ENCODE data around the gene FRK.

Gene FRK

DNA sequence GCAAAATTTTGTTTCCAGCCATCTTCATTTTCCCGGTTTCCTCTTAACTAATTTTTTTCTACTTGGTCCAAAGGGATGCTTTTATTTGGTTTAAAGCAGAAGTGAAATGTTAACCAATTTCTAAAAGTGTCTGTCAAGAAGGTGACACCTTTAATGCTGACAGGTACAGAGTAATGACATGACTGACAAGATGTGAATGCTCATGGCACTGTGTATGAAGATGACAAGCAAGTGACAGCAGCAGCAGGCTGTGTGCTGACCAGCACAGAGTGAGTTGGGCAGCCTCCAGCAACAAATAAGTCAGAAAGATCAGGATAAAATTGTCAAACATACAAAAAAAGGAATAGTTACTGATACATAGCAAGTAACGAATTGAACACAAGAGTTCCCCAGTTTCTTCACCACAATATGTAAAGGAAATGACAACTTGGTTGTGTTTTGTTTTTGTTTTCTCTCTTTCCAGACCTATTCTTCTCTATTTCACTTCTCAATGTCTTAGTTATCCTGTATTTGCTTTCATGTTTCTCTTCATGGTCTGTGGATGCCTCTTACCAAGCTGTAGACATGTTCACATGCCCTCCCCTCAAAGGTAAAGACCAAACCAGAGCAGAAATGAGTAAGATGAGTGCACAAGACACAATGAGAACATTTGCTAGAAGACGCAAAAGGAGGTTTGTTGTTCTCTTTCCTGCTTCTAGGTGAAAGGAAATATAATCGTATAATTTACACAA lies 174.9 kb downstream of the FRK start:
- Histone ChIP-seq H3K27me3 (ENCODE audit: control insufficient read depth in 1 of 2, insufficient read depth in 2 of 2, low read length in 2 of 2) (no peaks in the 10 kb centered on the region), H3K4me1 (ENCODE audit: control insufficient read depth in 1 of 2, insufficient read depth in 2 of 2, low read length in 2 of 2) (no peaks in the 10 kb centered on the region), H3K27ac (ENCODE audit: low read depth, low read length) (no peak overlapping the region)

DNA sequence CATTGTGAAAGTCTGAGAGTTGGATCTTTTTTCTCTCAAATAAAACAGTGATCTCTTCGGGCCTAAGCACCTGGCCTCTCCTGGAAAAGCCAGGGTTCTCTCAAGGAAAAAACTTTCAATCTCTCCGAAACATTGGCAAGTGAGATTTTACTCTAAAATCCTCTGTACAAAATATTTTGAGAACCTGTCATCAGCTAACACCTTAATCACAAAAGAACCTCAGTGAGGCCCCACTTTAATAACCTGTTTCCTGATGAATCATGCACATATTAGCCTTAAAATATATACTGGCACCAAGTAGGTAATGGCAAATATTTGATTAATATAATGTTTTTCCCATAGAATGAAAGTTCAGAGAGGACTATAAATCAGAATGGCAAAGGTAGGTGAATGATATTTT lies 177.9 kb downstream of the FRK start:
- Histone ChIP-seq H3K4me1 (ENCODE audit: control insufficient read depth in 1 of 2, insufficient read depth in 2 of 2, low read length in 2 of 2) (no peaks in the 10 kb centered on the region), H3K9me3 (ENCODE audit: control insufficient read depth in 1 of 2, low read length in 2 of 2) (no peaks in the 10 kb centered on the region), H3K9ac (ENCODE audit: low read depth in 1 of 2, low read length in 2 of 2) (no peak overlapping the region), H3K27ac (ENCODE audit: low read depth, low read length) (no peak overlapping the region), H3K36me3 (ENCODE audit: control insufficient read depth in 1 of 2, insufficient read depth in 2 of 2, low read length in 2 of 2) (no peaks in the 10 kb centered on the region), H3K4me3 (ENCODE audit: low read depth in 1 of 2, low read length in 2 of 2) (no peak overlapping the region), H3K27me3 (ENCODE audit: control insufficient read depth in 1 of 2, insufficient read depth in 2 of 2, low read length in 2 of 2) (no peaks in the 10 kb centered on the region)

More for the DNA sequence above, 174.9 kb downstream of the FRK start:
- Histone ChIP-seq H3K36me3 (ENCODE audit: control insufficient read depth in 1 of 2, insufficient read depth in 2 of 2, low read length in 2 of 2) (no peaks in the 10 kb centered on the region), H3K9ac (ENCODE audit: low read depth in 1 of 2, low read length in 2 of 2) (no peak overlapping the region), H3K9me3 (ENCODE audit: control insufficient read depth in 1 of 2, low read length in 2 of 2) (no peaks in the 10 kb centered on the region), H3K4me3 (ENCODE audit: low read depth in 1 of 2, low read length in 2 of 2) (no peak overlapping the region)

DNA sequence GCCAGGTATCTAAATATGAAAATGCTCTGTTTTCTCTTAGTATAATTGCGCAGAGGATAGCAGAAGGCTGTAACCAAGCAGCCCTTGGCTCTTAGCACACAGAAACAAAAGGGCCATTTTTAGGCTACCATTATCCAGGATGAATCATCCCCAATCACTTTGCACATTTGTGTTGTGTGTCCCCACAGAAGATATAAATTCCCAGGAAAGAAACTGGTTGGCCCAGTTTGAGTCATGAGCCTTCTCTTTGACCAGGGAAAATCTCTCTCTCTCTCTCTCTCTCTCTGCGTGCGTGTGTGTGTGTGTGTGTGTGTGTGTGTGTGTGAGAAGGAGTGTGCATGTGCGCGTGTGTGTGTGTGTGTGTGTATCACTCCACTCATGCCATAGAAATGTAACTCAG lies 178.5 kb downstream of the FRK start:
- no peaks in the 10 kb centered on the region for H3K27me3 ChIP-seq (ENCODE audit: control insufficient read depth in 1 of 2, insufficient read depth in 2 of 2, low read length in 2 of 2)
- no peaks in the 10 kb centered on the region for H3K36me3 ChIP-seq (ENCODE audit: control insufficient read depth in 1 of 2, insufficient read depth in 2 of 2, low read length in 2 of 2)
- H3K27ac ChIP-seq (ENCODE audit: low read depth, low read length) = no peak overlapping the region
- H3K9ac ChIP-seq (ENCODE audit: low read depth in 1 of 2, low read length in 2 of 2) = no peak overlapping the region
- H3K4me1 ChIP-seq (ENCODE audit: control insufficient read depth in 1 of 2, insufficient read depth in 2 of 2, low read length in 2 of 2) = no peaks in the 10 kb centered on the region
- H3K9me3 ChIP-seq (ENCODE audit: control insufficient read depth in 1 of 2, low read length in 2 of 2) = no peaks in the 10 kb centered on the region
- H3K4me3 ChIP-seq (ENCODE audit: low read depth in 1 of 2, low read length in 2 of 2) = no peak overlapping the region
